ENCODE results near the gene MEGF11. TPM values are rescaled to one million over a fixed set of nuclear protein-coding genes. Genes with fewer than 3 reads are reported as not detected.

MEGF11 gene
- total RNA-seq, 2 donors from 2014 or later = not detected

DNA sequence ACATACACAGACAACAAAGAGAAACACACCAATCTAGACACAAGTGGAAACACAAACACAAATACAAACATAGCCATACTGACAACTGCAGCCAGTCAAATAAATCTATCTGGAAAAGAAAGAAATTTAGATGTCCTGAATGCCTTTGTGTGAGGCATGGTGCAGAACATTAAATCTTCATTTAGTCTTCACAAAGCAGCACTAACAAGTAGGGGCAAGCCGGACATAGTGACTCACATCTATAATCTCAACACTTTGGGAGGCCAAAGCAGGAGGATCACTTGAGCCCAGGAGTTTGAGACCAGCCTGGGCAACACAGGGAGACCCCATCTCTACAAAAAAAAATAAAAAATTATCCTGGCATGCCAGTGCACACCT, 11.7 kb downstream of the MEGF11 start:
- H3K4me3 ChIP-seq = no peak overlapping the region
- intact Hi-C loops (cut with DNase I) = no loop called here
- H3K4me1 ChIP-seq = no peaks in the 10 kb centered on the region
- no peaks in the 10 kb centered on the region for H3K9me3 ChIP-seq
- TF ChIP-seq, protein P1, sequence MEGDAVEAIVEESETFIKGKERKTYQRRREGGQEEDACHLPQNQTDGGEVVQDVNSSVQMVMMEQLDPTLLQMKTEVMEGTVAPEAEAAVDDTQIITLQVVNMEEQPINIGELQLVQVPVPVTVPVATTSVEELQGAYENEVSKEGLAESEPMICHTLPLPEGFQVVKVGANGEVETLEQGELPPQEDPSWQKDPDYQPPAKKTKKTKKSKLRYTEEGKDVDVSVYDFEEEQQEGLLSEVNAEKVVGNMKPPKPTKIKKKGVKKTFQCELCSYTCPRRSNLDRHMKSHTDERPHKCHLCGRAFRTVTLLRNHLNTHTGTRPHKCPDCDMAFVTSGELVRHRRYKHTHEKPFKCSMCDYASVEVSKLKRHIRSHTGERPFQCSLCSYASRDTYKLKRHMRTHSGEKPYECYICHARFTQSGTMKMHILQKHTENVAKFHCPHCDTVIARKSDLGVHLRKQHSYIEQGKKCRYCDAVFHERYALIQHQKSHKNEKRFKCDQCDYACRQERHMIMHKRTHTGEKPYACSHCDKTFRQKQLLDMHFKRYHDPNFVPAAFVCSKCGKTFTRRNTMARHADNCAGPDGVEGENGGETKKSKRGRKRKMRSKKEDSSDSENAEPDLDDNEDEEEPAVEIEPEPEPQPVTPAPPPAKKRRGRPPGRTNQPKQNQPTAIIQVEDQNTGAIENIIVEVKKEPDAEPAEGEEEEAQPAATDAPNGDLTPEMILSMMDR (IDR thresholded peaks at IDR 0.05) = no peak
- no peak overlapping the region for H3K27ac ChIP-seq
- H3K27me3 ChIP-seq = no peaks in the 10 kb centered on the region
- no peak overlapping the region for H3K9ac ChIP-seq (ENCODE audit: low read depth in 2 of 2, low read length in 2 of 2)
- H3K36me3 ChIP-seq = no peaks in the 10 kb centered on the region
- DNase-seq = no peak

DNA sequence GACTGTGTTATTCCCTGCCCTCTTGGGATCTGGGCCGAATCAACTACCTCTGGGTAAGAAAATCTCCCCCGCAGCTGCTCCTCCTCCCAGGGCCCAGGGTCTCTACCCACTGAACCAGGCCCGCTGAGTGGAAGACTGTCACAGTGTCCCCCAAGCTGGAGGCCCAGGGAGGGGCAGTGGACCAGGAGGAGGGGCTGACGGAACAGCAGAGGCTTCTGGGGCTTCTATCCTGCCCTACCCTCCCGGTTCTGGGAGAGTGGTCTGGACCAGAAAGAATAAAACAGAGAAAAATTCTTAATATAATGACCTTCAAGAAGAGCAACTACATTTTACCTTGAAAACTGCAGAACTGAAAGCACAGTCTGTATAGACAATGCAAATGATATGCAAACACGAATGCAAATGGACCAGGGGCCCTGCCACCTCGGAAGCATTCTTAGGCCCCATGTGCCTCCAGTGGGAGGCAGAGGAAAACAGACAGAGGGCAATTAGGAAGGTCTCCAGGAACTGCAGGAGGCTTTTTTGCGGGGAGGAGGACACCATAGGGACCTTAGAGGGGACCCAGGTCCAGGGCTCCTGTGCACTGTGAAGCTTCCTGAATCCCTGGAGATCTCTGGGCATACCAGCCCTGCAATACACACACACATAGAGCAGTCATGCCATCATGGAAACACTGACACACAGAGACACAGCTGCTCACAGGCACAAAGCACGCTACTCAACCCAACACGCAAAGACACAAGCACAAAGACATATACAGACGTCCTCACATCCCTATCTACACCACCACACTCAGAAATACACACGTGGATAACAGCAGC, 12.3 kb downstream of the MEGF11 start:
- DNase-seq = no peak
- intact Hi-C loops (cut with DNase I) = no loop called here
- Histone ChIP-seq H3K9me3 (no peaks in the 10 kb centered on the region), H3K4me1 (no peaks in the 10 kb centered on the region), H3K27ac (no peak overlapping the region), H3K27me3 (no peaks in the 10 kb centered on the region), H3K4me3 (no peak overlapping the region), H3K9ac (ENCODE audit: low read depth in 2 of 2, low read length in 2 of 2) (no peak overlapping the region), H3K36me3 (no peaks in the 10 kb centered on the region)
- TF ChIP-seq, protein P1 (IDR thresholded peaks at IDR 0.05) = no peak

DNA sequence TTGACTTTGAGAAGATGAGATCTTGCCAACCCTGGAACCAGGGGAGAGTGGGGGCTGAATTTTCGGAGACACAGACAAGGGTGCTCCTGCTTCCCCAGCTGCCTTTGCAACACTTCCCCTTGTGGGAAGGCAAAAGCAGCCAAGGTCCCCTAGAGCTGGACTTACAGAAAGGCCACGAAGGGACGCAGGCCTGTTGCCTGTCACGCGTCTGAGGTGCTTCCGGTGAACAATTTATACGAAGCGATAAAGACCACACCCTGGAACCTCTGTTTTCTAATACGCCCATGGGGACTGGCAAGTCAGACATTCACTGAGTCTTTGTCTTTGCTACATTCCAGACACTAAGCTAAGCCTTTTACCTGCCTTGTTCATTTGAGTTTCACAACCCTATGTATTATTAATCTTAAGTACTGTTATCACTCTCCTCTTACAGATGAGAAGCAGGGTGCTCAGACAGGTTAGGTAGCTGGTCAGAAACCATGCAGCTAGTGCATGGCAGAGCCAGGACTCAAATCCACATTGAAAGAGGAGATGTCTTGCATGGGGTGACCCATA, 13.2 kb downstream of the MEGF11 start:
- Histone ChIP-seq H3K36me3 (no peaks in the 10 kb centered on the region), H3K4me3 (no peak overlapping the region), H3K27me3 (no peaks in the 10 kb centered on the region), H3K9me3 (no peaks in the 10 kb centered on the region), H3K4me1 (no peaks in the 10 kb centered on the region), H3K27ac (no peak overlapping the region), H3K9ac (ENCODE audit: low read depth in 2 of 2, low read length in 2 of 2) (no peak overlapping the region)
- DNase-seq = no peak
- intact Hi-C loops (cut with DNase I) = no loop called here
- TF ChIP-seq, protein P1 (IDR thresholded peaks at IDR 0.05) = no peak

DNA sequence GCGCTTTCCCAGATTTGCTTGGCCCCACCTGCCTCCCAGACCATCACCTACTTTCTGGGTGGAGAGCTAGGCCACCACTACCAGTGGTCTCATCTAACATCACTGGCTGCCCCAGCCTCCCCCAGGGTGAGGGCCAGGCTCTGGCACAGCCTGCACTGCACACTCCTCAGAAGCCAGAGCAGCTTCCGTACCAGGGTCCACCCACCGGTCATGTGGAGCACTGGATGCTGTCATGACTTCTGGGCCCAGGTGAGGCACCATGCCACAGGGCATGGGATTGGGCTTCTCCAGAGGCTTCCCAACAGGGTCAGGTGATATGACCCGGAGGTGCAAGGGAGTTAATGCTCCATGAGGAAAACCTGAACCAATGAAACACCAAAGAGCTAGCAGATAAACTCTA, 14.0 kb downstream of the MEGF11 start:
- DNase-seq = no peak
- H3K9ac ChIP-seq (ENCODE audit: low read depth in 2 of 2, low read length in 2 of 2) = no peak overlapping the region
- H3K9me3 ChIP-seq = no peaks in the 10 kb centered on the region
- no peaks in the 10 kb centered on the region for H3K27me3 ChIP-seq
- H3K36me3 ChIP-seq = no peaks in the 10 kb centered on the region
- no peak overlapping the region for H3K4me3 ChIP-seq
- TF ChIP-seq, protein P1 (IDR thresholded peaks at IDR 0.05) = no peak
- no peak overlapping the region for H3K27ac ChIP-seq
- no peaks in the 10 kb centered on the region for H3K4me1 ChIP-seq
- intact Hi-C loops (cut with DNase I) = no loop called here

DNA sequence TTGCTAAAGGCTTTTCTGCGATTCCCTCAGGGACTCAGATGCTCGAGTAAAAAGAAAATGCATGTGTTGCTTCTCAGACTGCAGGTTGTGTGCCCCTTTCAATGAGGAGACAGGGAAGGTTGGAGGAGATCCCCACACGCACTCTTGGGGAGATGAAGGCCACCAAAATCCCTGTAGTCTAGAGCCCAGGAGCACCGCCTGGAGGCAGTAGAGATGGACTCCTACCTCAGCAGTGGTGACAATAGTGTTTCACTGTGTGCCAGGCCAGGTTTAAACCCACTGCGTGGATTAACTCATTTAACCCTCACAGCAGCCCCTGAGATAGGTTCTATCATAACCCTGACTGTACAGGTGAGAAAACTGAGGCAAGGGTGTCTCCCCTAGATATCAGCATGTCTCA, 15.2 kb downstream of the MEGF11 start:
- Histone ChIP-seq H3K4me1 (no peaks in the 10 kb centered on the region), H3K27ac (no peak overlapping the region), H3K36me3 (no peaks in the 10 kb centered on the region), H3K4me3 (no peak overlapping the region), H3K27me3 (no peaks in the 10 kb centered on the region), H3K9me3 (no peaks in the 10 kb centered on the region), H3K9ac (ENCODE audit: low read depth in 2 of 2, low read length in 2 of 2) (no peak overlapping the region)
- no peak for DNase-seq
- TF ChIP-seq, protein P1 (IDR thresholded peaks at IDR 0.05) = no peak
- intact Hi-C loops (cut with DNase I) = no loop called here
